DOHH2 (cell line): ENCODE results near the gene BRD3.

Experiments used
- EZH2phosphoT487 ChIP-seq: fragments of 200-600 bp; sonication (generic); IDR thresholded peaks from 2 replicates; pipeline ENCODE4 v1.6.1; 2017; ENCODE audit warnings: borderline replicate concordance, mild to moderate bottlenecking, antibody characterized with exemption, low read length, moderate library complexity, mixed read lengths
- TF ChIP-seq, protein P1 (sequence below): fragments of 200-600 bp; sonication (generic); IDR thresholded peaks from one replicate; pipeline ENCODE4 v1.5.1; 2014; ENCODE audit warnings: antibody characterized with exemption, mild to moderate bottlenecking, low read depth, low read length; ENCODE audit not compliant: poor library complexity, severe bottlenecking

DNA sequence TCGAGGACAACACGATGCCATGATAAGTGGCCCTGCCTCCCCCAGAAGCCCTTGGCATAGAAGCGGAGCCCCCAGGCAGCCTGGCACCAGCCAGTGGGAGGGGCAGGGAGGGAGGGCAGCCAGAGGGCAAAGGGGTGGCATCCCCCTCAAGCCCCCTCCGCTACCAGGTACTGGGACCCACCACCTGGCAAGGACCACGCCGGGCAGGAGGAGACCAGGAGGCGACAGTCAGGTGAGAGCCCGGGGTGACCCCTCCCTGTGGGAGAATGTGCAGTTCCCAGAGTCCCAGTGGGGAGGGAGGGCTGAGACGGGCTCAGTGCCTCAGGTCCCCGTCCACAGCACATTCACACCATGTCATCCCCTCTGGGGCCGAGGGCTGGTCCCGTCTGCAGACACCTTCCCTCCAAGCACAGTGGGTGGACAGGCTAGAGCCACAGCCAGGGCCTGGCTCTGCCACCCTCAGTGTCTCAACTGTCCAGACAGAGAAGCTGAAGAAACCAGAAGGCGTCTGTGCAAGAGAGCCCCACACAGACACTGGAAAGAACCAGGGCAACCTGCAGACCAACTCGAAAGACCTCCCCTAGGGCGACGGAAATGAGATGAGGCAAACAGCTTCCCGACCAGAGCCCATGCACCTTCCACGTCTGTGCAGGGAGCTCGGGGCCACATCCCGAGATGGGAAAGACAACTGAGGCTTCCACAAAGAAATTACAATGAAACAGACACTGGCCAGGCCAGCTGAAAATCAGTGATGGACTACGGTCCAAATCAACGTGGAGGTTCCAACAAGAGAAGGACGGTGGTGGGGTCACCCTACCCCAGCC lies 11.1 kb downstream of the BRD3 start:
- TF ChIP-seq, protein P1, sequence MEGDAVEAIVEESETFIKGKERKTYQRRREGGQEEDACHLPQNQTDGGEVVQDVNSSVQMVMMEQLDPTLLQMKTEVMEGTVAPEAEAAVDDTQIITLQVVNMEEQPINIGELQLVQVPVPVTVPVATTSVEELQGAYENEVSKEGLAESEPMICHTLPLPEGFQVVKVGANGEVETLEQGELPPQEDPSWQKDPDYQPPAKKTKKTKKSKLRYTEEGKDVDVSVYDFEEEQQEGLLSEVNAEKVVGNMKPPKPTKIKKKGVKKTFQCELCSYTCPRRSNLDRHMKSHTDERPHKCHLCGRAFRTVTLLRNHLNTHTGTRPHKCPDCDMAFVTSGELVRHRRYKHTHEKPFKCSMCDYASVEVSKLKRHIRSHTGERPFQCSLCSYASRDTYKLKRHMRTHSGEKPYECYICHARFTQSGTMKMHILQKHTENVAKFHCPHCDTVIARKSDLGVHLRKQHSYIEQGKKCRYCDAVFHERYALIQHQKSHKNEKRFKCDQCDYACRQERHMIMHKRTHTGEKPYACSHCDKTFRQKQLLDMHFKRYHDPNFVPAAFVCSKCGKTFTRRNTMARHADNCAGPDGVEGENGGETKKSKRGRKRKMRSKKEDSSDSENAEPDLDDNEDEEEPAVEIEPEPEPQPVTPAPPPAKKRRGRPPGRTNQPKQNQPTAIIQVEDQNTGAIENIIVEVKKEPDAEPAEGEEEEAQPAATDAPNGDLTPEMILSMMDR: no peak
- no peak for TF ChIP-seq EZH2phosphoT487
